Measurements from ENCODE around the gene PVR.
"Not testable (repeated sequence)": the region's sequence is repeated elsewhere in the genome, so short reads cannot be mapped to it uniquely, and the experiment has no call there.

PVR gene

GRCh38 chr19:44703336-44704078, 59.8 kb downstream of the PVR start:
- DNase-seq, result no peak

GRCh38 chr19:44704982-44705381, 61.3 kb downstream of the PVR start:
- no peak for DNase-seq

GRCh38 chr19:44705502-44706010, 61.8 kb downstream of the PVR start:
- DNase-seq, result no peak

- no peak for DNase-seq
Measured at GRCh38 chr19:44706506-44707236, 63.0 kb downstream of the PVR start.

GRCh38 chr19:44707794-44708193, 64.1 kb downstream of the PVR start:
- DNase-seq, result no peak

- DNase-seq, result no peak
Measured at GRCh38 chr19:44708940-44709339, 65.2 kb downstream of the PVR start.

GRCh38 chr19:44709434-44710266, 65.9 kb downstream of the PVR start:
- DNase-seq, result not testable (repeated sequence)

- no peak for DNase-seq
Measured at GRCh38 chr19:44710483-44710882, 66.8 kb downstream of the PVR start.

GRCh38 chr19:44712864-44713515, 69.3 kb downstream of the PVR start:
- DNase-seq, result no peak

Data from activated T-cell treated with anti-CD3 and anti-CD28 coated beads, Interleukin-2, amount 50 U/mL, for 1 hour (primary cell).